Activated CD4-positive, alpha-beta memory T cell treated with anti-CD3 and anti-CD28 coated beads for 36 hours (primary cell): ENCODE results near the gene HYAL4. TPM values are rescaled to one million over a fixed set of nuclear protein-coding genes. Genes with fewer than 3 reads are reported as not detected.

Experiments
- CTCF ChIA-PET: fragments of 350-600 bp; sonication (Branson Sonifier 250); formaldehyde crosslinking; loops from one replicate; lab custom pipeline; 2021; ENCODE audit warnings: antibody characterized with exemption, inconsistent platforms; lab: Charles Lee
- POLR2A ChIA-PET: fragments of 350-600 bp; sonication (Branson Sonifier 250); formaldehyde crosslinking; loops from one replicate; lab custom pipeline; 2021; ENCODE audit warnings: antibody characterized with exemption; lab: Charles Lee
- DNase-seq: peaks from one replicate; pipeline ENCODE4 v3.0.0-alpha.2; 2020
- H3K27ac Mint-ChIP-seq: one replicate; pipeline ENCODE4 v1.8.0; 2021; ENCODE audit warnings: mixed read lengths
- H3K27me3 Mint-ChIP-seq: one replicate; pipeline ENCODE4 v1.8.0; 2021; ENCODE audit warnings: mixed read lengths
- H3K36me3 Mint-ChIP-seq: one replicate; pipeline ENCODE4 v1.8.0; 2021; ENCODE audit warnings: mixed read lengths
- H3K4me1 Mint-ChIP-seq: one replicate; pipeline ENCODE4 v1.8.0; 2021; ENCODE audit warnings: low read depth, mixed read lengths
- H3K4me3 Mint-ChIP-seq: one replicate; pipeline ENCODE4 v1.8.0; 2021; ENCODE audit warnings: mild to moderate bottlenecking, mixed read lengths
- H3K9me3 Mint-ChIP-seq: one replicate; pipeline ENCODE4 v1.8.0; 2021; ENCODE audit warnings: mixed read lengths
- intact Hi-C: fragments of 100-400 bp; cut with micrococcal nuclease; formaldehyde crosslinking; loops from one replicate; pipeline ENCODE4 v1.15.1; 2023
- total RNA-seq, 2 experiments: library from RNA; stranded (reverse); gene quantifications; one replicate each; pipeline ENCODE4 v1.2.3, GENCODE V29; 2021

Gene HYAL4, protein sequence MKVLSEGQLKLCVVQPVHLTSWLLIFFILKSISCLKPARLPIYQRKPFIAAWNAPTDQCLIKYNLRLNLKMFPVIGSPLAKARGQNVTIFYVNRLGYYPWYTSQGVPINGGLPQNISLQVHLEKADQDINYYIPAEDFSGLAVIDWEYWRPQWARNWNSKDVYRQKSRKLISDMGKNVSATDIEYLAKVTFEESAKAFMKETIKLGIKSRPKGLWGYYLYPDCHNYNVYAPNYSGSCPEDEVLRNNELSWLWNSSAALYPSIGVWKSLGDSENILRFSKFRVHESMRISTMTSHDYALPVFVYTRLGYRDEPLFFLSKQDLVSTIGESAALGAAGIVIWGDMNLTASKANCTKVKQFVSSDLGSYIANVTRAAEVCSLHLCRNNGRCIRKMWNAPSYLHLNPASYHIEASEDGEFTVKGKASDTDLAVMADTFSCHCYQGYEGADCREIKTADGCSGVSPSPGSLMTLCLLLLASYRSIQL
- total RNA-seq = under 1 TPM in 1 of 2 experiments, not detected in 1; 0.34 TPM

DNA sequence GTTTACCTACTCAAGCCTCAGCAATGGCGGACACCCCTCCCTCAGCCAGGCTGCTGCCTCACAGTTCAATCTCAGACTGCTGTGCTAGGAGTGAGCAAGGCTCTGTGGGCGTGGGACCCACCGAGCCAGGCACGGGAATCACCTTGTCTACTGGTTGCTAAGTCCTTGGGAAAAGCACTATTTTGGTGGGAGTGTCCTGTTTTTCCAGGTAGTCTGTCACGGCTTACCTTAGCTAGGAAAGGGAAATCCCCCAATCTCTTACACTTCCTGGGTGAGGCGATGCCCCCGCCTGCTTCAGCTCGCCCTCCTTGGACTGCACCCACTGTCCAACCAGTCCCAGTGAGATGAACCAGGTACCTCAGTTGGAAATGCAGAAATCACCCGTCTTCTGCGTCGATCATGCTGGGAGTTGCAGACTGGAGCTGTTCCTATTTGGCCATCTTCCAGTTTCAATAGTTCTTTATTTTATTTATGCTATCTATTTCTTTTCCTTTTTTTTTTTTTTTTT is at the start of gene HYAL4:
Gene HYAL4, plus strand, starts transcription at position 458 of the 508 bp plus-strand sequence. CDS start 23,105 bp downstream, outside the sequence.
- H3K27ac Mint-ChIP-seq = no peak within 1 kb of the TSS
- POLR2A ChIA-PET = no interaction called here
- DNase-seq = no peak

DNA sequence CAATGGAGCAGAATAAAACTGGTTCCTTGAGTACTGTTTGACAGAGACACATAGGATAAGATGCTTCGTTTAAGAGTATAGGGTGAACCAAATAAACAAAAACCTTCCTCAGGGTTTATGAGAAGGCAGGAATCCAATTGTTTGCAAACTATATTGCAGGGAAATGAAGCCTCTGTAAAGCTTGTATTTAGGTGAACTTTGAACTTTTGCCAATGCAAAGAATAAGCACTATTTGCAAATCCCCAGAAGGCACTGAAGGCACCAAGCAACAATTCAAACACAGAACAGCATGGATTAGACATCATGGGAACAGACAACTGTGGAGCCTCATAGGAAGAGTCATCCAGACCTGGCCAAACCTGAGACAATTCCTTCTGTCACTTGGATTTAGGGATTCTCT is 49.1 kb upstream of the HYAL4 start:
- no peaks in the 10 kb centered on the region for H3K9me3 Mint-ChIP-seq
- intact Hi-C loops = loop anchor here (2.0 kb wide), 2 partner anchors 77 to 113 kb away; no protein-coding TSS in a partner anchor
- no peak overlapping the region for H3K4me3 Mint-ChIP-seq
- H3K4me1 Mint-ChIP-seq = no peaks in the 10 kb centered on the region
- POLR2A ChIA-PET = no interaction called here
- DNase-seq = no peak
- H3K27ac Mint-ChIP-seq = no peak overlapping the region
- no peaks in the 10 kb centered on the region for H3K36me3 Mint-ChIP-seq
- CTCF ChIA-PET = interaction anchor here (3.9 kb wide), 1 partner anchor 76 kb away, joined by 37 read pairs; no protein-coding TSS in a partner anchor
- H3K27me3 Mint-ChIP-seq = peaks cover 4% of the 10 kb centered on the region

More for the DNA sequence above, at the start of gene HYAL4:
- Mint-ChIP-seq H3K9me3 (peaks cover 6% of the 10 kb centered on the region), H3K27me3 (peaks cover 24% of the 10 kb centered on the region), H3K4me3 (no peak within 1 kb of the TSS), H3K4me1 (no peaks in the 10 kb centered on the region), H3K36me3 (no peaks in the 10 kb centered on the region)
- CTCF ChIA-PET = no interaction called here
- intact Hi-C loops = no loop called here

DNA sequence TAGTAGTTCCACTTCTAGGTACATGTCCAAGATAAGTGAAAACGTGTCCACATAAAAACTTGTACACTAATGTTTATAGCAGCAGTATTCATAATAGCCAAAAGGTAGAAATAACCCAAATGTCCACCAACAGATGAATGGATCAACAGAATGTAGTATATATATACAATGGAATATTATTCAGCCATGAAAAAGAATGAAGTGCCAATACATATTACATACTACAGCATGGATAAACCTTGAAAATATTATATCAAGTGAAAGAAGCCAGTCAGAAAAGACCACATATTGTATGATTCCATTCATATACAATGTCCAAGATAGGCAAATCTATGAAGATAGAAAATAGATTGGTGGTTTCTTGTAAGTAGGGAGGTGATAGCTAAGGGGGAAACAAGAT is 48.4 kb upstream of the HYAL4 start:
- no peak for DNase-seq
- POLR2A ChIA-PET = no interaction called here
- H3K4me3 Mint-ChIP-seq = no peak overlapping the region
- H3K27me3 Mint-ChIP-seq = peaks cover 4% of the 10 kb centered on the region
- H3K4me1 Mint-ChIP-seq = no peaks in the 10 kb centered on the region
- H3K27ac Mint-ChIP-seq = no peak overlapping the region
- H3K36me3 Mint-ChIP-seq = no peaks in the 10 kb centered on the region
- CTCF ChIA-PET = interaction anchor here (1.1 to 5.9 kb wide), 5 partner anchors 10 to 302 kb away, joined by 3 to 97 read pairs (median 4); no protein-coding TSS in a partner anchor
- intact Hi-C loops = loop anchor here (2.0 kb wide), 2 partner anchors 76 to 114 kb away; no protein-coding TSS in a partner anchor
- no peaks in the 10 kb centered on the region for H3K9me3 Mint-ChIP-seq

DNA sequence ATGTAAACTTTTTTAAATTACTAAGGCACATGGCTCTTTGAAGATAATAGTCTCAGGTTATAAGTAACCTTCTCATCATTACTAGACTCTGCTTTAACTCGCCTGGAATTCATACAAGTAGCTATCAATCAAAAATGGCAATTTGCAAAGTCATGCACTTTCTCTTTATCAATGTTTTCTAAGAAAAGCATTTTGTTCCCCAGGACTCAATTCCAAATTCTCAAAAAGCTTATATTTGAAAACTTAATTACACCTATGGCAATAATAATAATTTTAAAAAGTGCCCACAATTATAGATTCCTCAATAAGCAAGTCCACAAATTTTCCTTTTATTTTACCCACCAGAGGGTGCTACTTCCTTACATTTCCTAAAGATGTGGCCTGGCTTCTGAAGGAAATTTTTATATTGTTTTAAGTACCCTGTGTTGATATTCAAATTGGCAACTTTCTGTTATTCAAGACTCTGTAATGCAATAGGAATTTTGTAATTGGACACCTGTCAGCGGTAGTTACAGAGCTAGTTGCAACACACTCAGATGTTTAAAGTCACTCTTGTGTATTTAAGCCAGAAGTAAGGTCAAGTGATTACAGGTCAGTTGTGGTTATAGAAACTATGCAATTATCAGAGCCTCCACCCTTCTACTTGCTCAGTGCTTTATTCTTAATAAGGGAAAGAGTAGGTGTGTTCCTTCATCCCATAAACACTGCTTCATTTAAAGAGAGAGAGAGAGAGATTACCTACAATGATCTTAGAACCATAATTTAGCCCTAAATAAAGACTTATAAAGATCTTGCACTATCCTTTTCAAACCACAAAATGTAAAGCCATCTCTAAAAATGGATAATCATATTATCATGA is 47.1 kb upstream of the HYAL4 start:
- Mint-ChIP-seq H3K27ac (no peak overlapping the region), H3K4me1 (no peaks in the 10 kb centered on the region), H3K27me3 (peaks cover 2% of the 10 kb centered on the region), H3K9me3 (no peaks in the 10 kb centered on the region), H3K4me3 (no peak overlapping the region), H3K36me3 (no peaks in the 10 kb centered on the region)
- POLR2A ChIA-PET = no interaction called here
- CTCF ChIA-PET = interaction anchor here (0.6 to 5.9 kb wide), 24 partner anchors 8 to 987 kb away, joined by 3 to 97 read pairs (median 4); partner anchors contain the start of gene WASL
- no peak for DNase-seq
- intact Hi-C loops = loop anchor here (1.0 to 2.0 kb wide), 4 partner anchors 26 to 115 kb away; no protein-coding TSS in a partner anchor

DNA sequence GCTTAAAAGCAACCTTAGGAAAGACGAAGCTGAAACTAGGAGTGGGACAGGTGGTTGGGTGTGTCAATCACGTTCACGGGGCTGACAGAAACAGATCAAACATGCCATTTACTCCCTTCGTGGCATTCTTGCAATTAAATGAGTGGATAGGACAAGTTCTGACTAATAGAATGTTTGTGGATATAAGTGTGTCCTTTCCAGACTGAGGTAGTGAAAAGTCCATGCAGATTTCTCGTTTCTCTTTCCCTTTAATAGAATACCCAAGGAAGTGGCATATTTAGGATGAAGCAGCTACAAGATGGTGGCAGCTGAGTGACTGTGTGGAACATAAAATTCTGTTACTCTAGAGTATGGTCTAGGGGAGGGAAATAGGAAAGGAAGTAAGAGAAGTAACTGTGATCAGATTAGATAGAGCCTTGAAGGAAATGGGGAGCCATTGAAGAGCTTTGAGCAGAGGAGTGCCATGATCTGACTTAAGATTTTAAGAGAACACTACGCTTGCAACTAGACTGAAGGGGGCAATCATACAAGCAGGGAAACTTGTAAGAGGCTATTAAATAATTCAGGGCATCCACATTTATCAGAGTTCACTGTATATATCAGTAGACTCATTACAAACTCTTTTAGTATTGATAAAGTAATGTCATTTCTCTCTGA is 46.3 kb upstream of the HYAL4 start:
- no peak overlapping the region for H3K27ac Mint-ChIP-seq
- no peaks in the 10 kb centered on the region for H3K36me3 Mint-ChIP-seq
- no peak for DNase-seq
- no peaks in the 10 kb centered on the region for H3K9me3 Mint-ChIP-seq
- H3K4me1 Mint-ChIP-seq = no peaks in the 10 kb centered on the region
- ChIA-PET POLR2A (no interaction called here), CTCF (interaction anchor here (0.7 to 5.9 kb wide), 15 partner anchors 14 to 986 kb away, joined by 3 to 97 read pairs (median 6); partner anchors contain the start of gene WASL)
- peaks cover 1% of the 10 kb centered on the region for H3K27me3 Mint-ChIP-seq
- H3K4me3 Mint-ChIP-seq = no peak overlapping the region
- intact Hi-C loops = loop anchor here (1.0 kb wide), 2 partner anchors 26 to 67 kb away; no protein-coding TSS in a partner anchor

DNA sequence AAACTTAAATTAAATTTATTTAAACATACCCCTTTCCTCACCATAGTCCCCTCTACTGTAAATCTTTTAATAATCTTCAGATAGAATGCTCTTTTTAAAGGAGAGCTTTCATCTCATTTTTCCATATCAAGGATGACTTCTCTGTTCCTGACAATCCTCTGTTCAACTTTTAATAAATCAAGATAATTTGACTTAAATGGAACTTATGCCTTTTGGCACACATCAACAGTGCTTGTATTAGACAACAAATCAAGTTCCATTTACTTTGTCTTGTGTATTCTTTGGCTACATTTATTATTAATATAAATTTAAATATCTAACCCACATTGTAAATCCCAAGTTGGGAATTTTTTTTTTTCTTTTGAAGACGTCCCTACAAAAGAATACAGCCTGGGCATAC is 42.7 kb upstream of the HYAL4 start:
- intact Hi-C loops = no loop called here
- DNase-seq = no peak
- ChIA-PET POLR2A (no interaction called here), CTCF (interaction anchor here (5.9 kb wide), 1 partner anchor 63 kb away, joined by 97 read pairs; no protein-coding TSS in a partner anchor)
- Mint-ChIP-seq H3K36me3 (no peaks in the 10 kb centered on the region), H3K27ac (no peak overlapping the region), H3K4me1 (no peaks in the 10 kb centered on the region), H3K4me3 (no peak overlapping the region), H3K27me3 (peaks cover 1% of the 10 kb centered on the region), H3K9me3 (no peaks in the 10 kb centered on the region)

DNA sequence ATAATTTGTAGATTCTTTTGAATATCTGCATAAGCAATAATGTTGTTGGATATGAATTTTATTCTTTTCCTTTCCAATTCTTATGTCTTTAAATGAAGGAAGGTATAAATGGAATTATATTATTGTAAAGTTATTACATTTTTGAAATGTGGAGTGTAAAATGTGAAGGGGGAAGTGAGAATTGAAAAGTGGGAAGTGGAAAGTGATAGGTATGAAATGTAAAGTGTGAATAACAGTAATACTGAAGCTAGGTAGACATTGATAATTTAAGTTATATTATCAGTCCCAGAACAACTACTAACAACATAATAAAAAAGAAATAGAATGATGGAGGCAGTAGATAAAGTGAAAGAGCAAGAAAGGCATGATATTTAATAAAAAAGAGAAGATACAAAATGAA is 39.7 kb upstream of the HYAL4 start:
- peaks cover 5% of the 10 kb centered on the region for H3K9me3 Mint-ChIP-seq
- peaks cover 1% of the 10 kb centered on the region for H3K27me3 Mint-ChIP-seq
- CTCF ChIA-PET = interaction anchor here (1.0 kb wide), 1 partner anchor 8 kb away, joined by 3 read pairs; no protein-coding TSS in a partner anchor

DNA sequence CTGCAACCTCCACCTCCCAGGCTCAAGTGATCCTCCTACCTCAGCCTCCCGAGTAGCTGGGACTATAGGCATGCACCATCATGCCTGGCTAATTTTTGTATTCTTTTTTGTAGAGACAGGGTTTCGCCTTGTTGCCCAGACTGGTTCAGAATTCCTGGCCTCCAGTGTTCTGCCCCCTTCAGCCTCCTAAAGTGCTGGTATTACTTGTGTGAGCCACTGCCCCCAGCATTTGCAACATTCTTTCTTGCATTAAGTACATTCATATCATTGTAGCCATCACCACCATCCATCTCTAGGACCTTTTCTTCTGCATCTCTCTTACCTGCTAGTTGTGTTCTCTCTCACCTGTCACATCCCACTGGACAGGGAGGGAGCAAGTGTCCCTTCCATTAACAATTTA is 35.5 kb upstream of the HYAL4 start:
- Mint-ChIP-seq H3K36me3 (no peaks in the 10 kb centered on the region), H3K4me3 (no peak overlapping the region), H3K9me3 (peaks cover 7% of the 10 kb centered on the region), H3K27ac (no peak overlapping the region), H3K4me1 (no peaks in the 10 kb centered on the region), H3K27me3 (peaks cover 1% of the 10 kb centered on the region)
- intact Hi-C loops = no loop called here
- DNase-seq = no peak
- ChIA-PET POLR2A (no interaction called here), CTCF (interaction anchor here (0.6 kb wide), 1 partner anchor 18 kb away, joined by 3 read pairs; no protein-coding TSS in a partner anchor)

More for the DNA sequence above, 39.7 kb upstream of the HYAL4 start:
- H3K4me3 Mint-ChIP-seq = no peak overlapping the region
- POLR2A ChIA-PET = no interaction called here
- no peaks in the 10 kb centered on the region for H3K4me1 Mint-ChIP-seq
- no peak for DNase-seq
- H3K27ac Mint-ChIP-seq = no peak overlapping the region
- H3K36me3 Mint-ChIP-seq = no peaks in the 10 kb centered on the region
- intact Hi-C loops = no loop called here

DNA sequence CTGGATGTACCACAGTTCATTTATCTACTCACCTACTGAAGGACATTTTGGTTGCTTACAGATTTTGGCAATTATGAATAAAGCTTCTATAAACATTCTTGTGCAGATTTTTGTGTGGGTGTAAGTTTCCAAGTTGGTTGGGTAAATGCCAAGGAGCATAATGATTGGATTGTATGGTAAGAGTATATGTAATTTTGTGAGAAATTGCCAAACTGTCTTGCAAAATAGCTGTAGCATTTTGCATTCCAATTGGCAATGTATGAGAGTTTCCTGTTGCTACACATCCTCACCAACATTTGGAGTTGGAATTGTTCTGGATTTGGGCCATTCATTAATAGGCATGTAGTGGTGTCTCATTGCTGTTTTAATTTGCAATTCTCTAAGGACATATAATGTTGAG is 33.9 kb upstream of the HYAL4 start:
- Mint-ChIP-seq H3K27ac (no peak overlapping the region), H3K9me3 (peaks cover 7% of the 10 kb centered on the region), H3K4me3 (no peak overlapping the region), H3K36me3 (no peaks in the 10 kb centered on the region), H3K27me3 (peaks cover 1% of the 10 kb centered on the region), H3K4me1 (no peaks in the 10 kb centered on the region)
- intact Hi-C loops = no loop called here
- CTCF ChIA-PET = no interaction called here
- POLR2A ChIA-PET = no interaction called here
- no peak for DNase-seq

DNA sequence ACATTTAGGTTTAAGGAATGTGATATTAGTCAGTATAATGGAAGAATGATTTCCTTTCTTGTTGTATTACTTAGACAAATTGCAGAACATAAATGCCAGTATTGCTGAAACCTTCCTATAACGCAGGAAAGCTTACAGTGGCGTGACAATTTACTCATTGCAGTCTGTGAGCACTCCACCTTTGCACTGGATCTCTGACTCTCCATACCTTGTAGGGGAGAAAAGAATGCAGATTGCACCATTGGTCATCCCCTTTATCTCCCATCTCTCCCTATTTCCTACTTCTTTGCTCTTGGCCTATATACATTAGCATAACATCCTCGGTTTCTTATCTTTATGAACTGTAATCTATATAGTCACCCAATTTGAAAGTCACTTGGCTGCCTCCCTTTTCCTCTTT is 28.1 kb upstream of the HYAL4 start:
- Mint-ChIP-seq H3K36me3 (no peaks in the 10 kb centered on the region), H3K27me3 (peaks cover 4% of the 10 kb centered on the region), H3K9me3 (peaks cover 2% of the 10 kb centered on the region), H3K4me3 (no peak overlapping the region), H3K27ac (no peak overlapping the region), H3K4me1 (peaks cover 4% of the 10 kb centered on the region)
- intact Hi-C loops = no loop called here
- CTCF ChIA-PET = no interaction called here
- no peak for DNase-seq
- POLR2A ChIA-PET = no interaction called here

DNA sequence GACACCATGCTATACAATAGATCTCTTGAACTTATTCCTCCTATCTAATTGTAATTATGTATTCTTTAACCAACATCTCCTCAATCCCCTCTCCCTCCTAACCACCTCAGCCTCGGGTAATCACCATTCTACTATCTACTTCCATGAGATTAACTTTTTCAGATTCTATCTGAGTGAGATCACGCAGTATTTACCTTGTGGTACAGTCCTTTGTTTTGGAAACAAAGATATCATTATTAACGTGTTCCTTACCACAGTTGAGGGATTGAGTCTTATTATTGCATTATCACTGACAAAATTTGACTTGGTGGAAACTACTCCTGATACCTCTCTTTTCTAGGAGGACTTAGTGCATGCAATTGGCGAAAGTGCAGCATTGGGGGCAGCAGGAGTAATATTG is 26.0 kb upstream of the HYAL4 start:
- intact Hi-C loops = no loop called here
- H3K4me1 Mint-ChIP-seq = peaks cover 12% of the 10 kb centered on the region
- ChIA-PET POLR2A (no interaction called here), CTCF (no interaction called here)
- H3K36me3 Mint-ChIP-seq = no peaks in the 10 kb centered on the region
- no peak overlapping the region for H3K4me3 Mint-ChIP-seq
- H3K9me3 Mint-ChIP-seq = no peaks in the 10 kb centered on the region
- peaks cover 4% of the 10 kb centered on the region for H3K27me3 Mint-ChIP-seq
- no peak for DNase-seq
- no peak overlapping the region for H3K27ac Mint-ChIP-seq
